ENCODE data around the gene NRG3.

NRG3 gene

GRCh38 chr10:82660205-82660604, 785.2 kb downstream of the NRG3 start:
- Histone ChIP-seq H3F3A (ENCODE audit: control insufficient read depth, insufficient read depth) (no peaks in the 10 kb centered on the region), H4K20me1 (ENCODE audit: control insufficient read depth, insufficient read depth, low read depth, low read length) (no peaks in the 10 kb centered on the region), H3K4me1 (ENCODE audit: control insufficient read depth, low read length) (no peaks in the 10 kb centered on the region)

GRCh38 chr10:82660986-82661385, 786.0 kb downstream of the NRG3 start:
- no peak overlapping the region for H3K27ac ChIP-seq (ENCODE audit: low read depth, low read length)
- no peaks in the 10 kb centered on the region for H3K9me2 ChIP-seq (replicated peaks; ENCODE audit: control insufficient read depth, low read length)
- H3K9me3 ChIP-seq (ENCODE audit: control insufficient read depth, insufficient read depth, low read length), result no peaks in the 10 kb centered on the region
- no peak for TF ChIP-seq CTCF (IDR thresholded peaks at IDR 0.05; ENCODE audit: low read depth, low read length, poor library complexity, severe bottlenecking)
- TF ChIP-seq EZH2phosphoT487 (IDR thresholded peaks at IDR 0.05; ENCODE audit: borderline replicate concordance, low read length), result no peak
- H3K36me3 ChIP-seq (ENCODE audit: control insufficient read depth, low read length), result no peaks in the 10 kb centered on the region
- no peaks in the 10 kb centered on the region for H3K27me3 ChIP-seq (ENCODE audit: control insufficient read depth, low read length)
- H3K4me2 ChIP-seq (ENCODE audit: low read length), result no peak overlapping the region
- H3F3A ChIP-seq (ENCODE audit: control insufficient read depth, insufficient read depth), result no peaks in the 10 kb centered on the region
- no peaks in the 10 kb centered on the region for H4K20me1 ChIP-seq (ENCODE audit: control insufficient read depth, insufficient read depth, low read depth, low read length)
- H3K4me3 ChIP-seq (ENCODE audit: low read length), result no peak overlapping the region
- no peaks in the 10 kb centered on the region for H3K79me2 ChIP-seq (ENCODE audit: control insufficient read depth, low read length)
- H3K4me1 ChIP-seq (ENCODE audit: control insufficient read depth, low read length), result no peaks in the 10 kb centered on the region

More at GRCh38 chr10:82660205-82660604, 785.2 kb downstream of the NRG3 start:
- Histone ChIP-seq H3K27ac (ENCODE audit: low read depth, low read length) (no peak overlapping the region), H3K4me2 (ENCODE audit: low read length) (no peak overlapping the region), H3K4me3 (ENCODE audit: low read length) (no peak overlapping the region), H3K27me3 (ENCODE audit: control insufficient read depth, low read length) (no peaks in the 10 kb centered on the region), H3K9me3 (ENCODE audit: control insufficient read depth, insufficient read depth, low read length) (no peaks in the 10 kb centered on the region), H3K9me2 (replicated peaks; ENCODE audit: control insufficient read depth, low read length) (no peaks in the 10 kb centered on the region), H3K79me2 (ENCODE audit: control insufficient read depth, low read length) (no peaks in the 10 kb centered on the region), H3K36me3 (ENCODE audit: control insufficient read depth, low read length) (no peaks in the 10 kb centered on the region)
- no peak for TF ChIP-seq CTCF (IDR thresholded peaks at IDR 0.05; ENCODE audit: low read depth, low read length, poor library complexity, severe bottlenecking)
- no peak for TF ChIP-seq EZH2phosphoT487 (IDR thresholded peaks at IDR 0.05; ENCODE audit: borderline replicate concordance, low read length)

- no peak overlapping the region for H3K27ac ChIP-seq (ENCODE audit: low read depth, low read length)
- H4K20me1 ChIP-seq (ENCODE audit: control insufficient read depth, insufficient read depth, low read depth, low read length), result no peaks in the 10 kb centered on the region
These were observed 786.7 kb downstream of the NRG3 start for GRCh38 chr10:82661701-82662100.

More at GRCh38 chr10:82661701-82662100, 786.7 kb downstream of the NRG3 start:
- no peak overlapping the region for H3K4me2 ChIP-seq (ENCODE audit: low read length)
- H3F3A ChIP-seq (ENCODE audit: control insufficient read depth, insufficient read depth), result no peaks in the 10 kb centered on the region
- TF ChIP-seq CTCF (IDR thresholded peaks at IDR 0.05; ENCODE audit: low read depth, low read length, poor library complexity, severe bottlenecking), result no peak
- no peak for TF ChIP-seq EZH2phosphoT487 (IDR thresholded peaks at IDR 0.05; ENCODE audit: borderline replicate concordance, low read length)
- H3K36me3 ChIP-seq (ENCODE audit: control insufficient read depth, low read length), result no peaks in the 10 kb centered on the region
- H3K27me3 ChIP-seq (ENCODE audit: control insufficient read depth, low read length), result no peaks in the 10 kb centered on the region
- no peaks in the 10 kb centered on the region for H3K9me3 ChIP-seq (ENCODE audit: control insufficient read depth, insufficient read depth, low read length)
- H3K79me2 ChIP-seq (ENCODE audit: control insufficient read depth, low read length), result no peaks in the 10 kb centered on the region
- H3K9me2 ChIP-seq (replicated peaks; ENCODE audit: control insufficient read depth, low read length), result no peaks in the 10 kb centered on the region
- no peaks in the 10 kb centered on the region for H3K4me1 ChIP-seq (ENCODE audit: control insufficient read depth, low read length)
- H3K4me3 ChIP-seq (ENCODE audit: low read length), result no peak overlapping the region

Data from DOHH2 (cell line).